Activated CD4-positive, alpha-beta T cell treated with anti-CD3 and anti-CD28 coated beads, Interleukin-2, amount 10 ng/mL, durations not matched to agents 24 days and 14 days (primary cell): ENCODE data around the gene CD4. TPM values are rescaled to one million over a fixed set of nuclear protein-coding genes. Genes with fewer than 3 reads are reported as not detected.
A peak's percentile ranks its signal among the peaks of the same experiment; 100 is the strongest.

Source experiments
- DNase-seq: peaks from one replicate; pipeline ENCODE4 v3.0.0; 2022
- H3K27ac Mint-ChIP-seq: one replicate; pipeline ENCODE4 v1.8.0; 2022; ENCODE audit warnings: mild to moderate bottlenecking, mixed read lengths
- H3K27me3 Mint-ChIP-seq: one replicate; pipeline ENCODE4 v1.8.0; 2022; ENCODE audit warnings: mixed read lengths
- H3K36me3 Mint-ChIP-seq: one replicate; pipeline ENCODE4 v1.8.0; 2022; ENCODE audit warnings: low read depth, mild to moderate bottlenecking, mixed read lengths
- H3K4me1 Mint-ChIP-seq: one replicate; pipeline ENCODE4 v1.8.0; 2021; ENCODE audit warnings: mixed read lengths
- H3K4me3 Mint-ChIP-seq: one replicate; pipeline ENCODE4 v1.8.0; 2022; ENCODE audit warnings: mild to moderate bottlenecking, moderate library complexity, mixed read lengths
- H3K9me3 Mint-ChIP-seq: one replicate; pipeline ENCODE4 v1.8.0; 2021; ENCODE audit warnings: mixed read lengths
- intact Hi-C: fragments of 100-400 bp; cut with micrococcal nuclease; formaldehyde crosslinking; loops from one replicate; pipeline ENCODE4 v1.15.1; 2023
- total RNA-seq: library from RNA; stranded (reverse); gene quantifications from 2 replicates; pipeline ENCODE4 v1.2.3, GENCODE V29; 2022

The CD4 gene
- total RNA-seq, 1 donor from 2014 or later = 271 TPM

DNA sequence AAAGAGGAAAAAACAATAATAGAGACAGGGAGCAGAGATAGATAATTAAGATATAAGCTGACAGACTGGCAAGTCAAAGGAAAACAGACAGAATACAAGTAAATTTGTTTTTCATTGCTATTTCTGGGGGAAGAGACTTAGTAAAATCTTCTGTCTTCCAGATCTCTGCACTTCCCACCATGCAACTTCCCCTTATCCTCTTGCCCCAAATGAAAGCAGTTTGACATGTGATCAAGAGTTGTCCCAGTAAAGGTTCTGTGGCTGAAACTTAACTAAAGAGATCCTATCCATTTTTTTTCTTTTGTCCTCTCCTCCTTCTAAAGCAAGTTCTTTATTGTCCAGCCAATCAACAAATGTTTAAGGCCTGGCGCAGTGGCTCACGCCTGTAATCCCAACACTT lies 34.9 kb upstream of the CD4 start:
- no peak for DNase-seq
- no peaks in the 10 kb centered on the region for H3K9me3 Mint-ChIP-seq
- H3K4me3 Mint-ChIP-seq = no peak overlapping the region
- peaks cover 20% of the 10 kb centered on the region for H3K36me3 Mint-ChIP-seq
- H3K27ac Mint-ChIP-seq = no peak overlapping the region
- peaks cover 34% of the 10 kb centered on the region for H3K4me1 Mint-ChIP-seq
- H3K27me3 Mint-ChIP-seq = peaks cover 1% of the 10 kb centered on the region
- intact Hi-C loops = no loop called here

GRCh38 chr12:6757028-6757690 lies 32.2 kb upstream of the CD4 start:
- H3K36me3 Mint-ChIP-seq = peaks cover 2% of the 10 kb centered on the region
- no peaks in the 10 kb centered on the region for H3K9me3 Mint-ChIP-seq
- H3K27ac Mint-ChIP-seq = peak overlapping the region; percentile 61
- intact Hi-C loops = no loop called here
- H3K4me3 Mint-ChIP-seq = no peak overlapping the region
- H3K4me1 Mint-ChIP-seq = peaks cover 26% of the 10 kb centered on the region
- H3K27me3 Mint-ChIP-seq = peaks cover 1% of the 10 kb centered on the region
- DNase-seq = no peak

GRCh38 chr12:6758506-6759095 lies 30.7 kb upstream of the CD4 start:
- Mint-ChIP-seq H3K9me3 (no peaks in the 10 kb centered on the region), H3K4me3 (peak overlapping the region; percentile 10), H3K36me3 (no peaks in the 10 kb centered on the region), H3K27ac (peak overlapping the region; percentile 14), H3K27me3 (peaks cover 1% of the 10 kb centered on the region), H3K4me1 (peaks cover 26% of the 10 kb centered on the region)
- peak; percentile 73 for DNase-seq
- intact Hi-C loops = no loop called here

- DNase-seq = no peak
- H3K36me3 Mint-ChIP-seq = no peaks in the 10 kb centered on the region
- peaks cover 5% of the 10 kb centered on the region for H3K27me3 Mint-ChIP-seq
- intact Hi-C loops = no loop called here
- peaks cover 25% of the 10 kb centered on the region for H3K4me1 Mint-ChIP-seq
- no peak overlapping the region for H3K27ac Mint-ChIP-seq
- no peak overlapping the region for H3K4me3 Mint-ChIP-seq
- no peaks in the 10 kb centered on the region for H3K9me3 Mint-ChIP-seq
These were observed 29.6 kb upstream of the CD4 start for GRCh38 chr12:6759741-6760140.

DNA sequence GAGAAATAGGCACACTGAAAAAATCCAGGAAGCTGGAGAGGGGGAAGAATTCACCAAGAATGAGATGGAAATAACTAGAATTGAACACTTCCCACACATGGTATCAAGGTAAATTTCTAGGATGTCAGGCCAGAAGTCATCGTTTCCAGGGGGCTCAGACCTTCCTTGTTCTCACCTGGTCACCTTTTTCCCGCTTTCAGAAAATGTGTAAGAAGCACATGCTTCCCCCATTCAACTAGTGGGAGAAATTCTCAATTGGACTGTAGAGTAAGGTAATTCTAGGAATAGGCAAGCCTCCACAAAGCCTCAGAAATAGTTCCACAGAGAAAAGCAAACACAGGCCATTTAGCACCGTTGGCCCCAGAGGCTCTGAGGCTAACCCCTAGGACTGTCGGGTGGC lies 25.9 kb upstream of the CD4 start:
- no peak overlapping the region for H3K4me3 Mint-ChIP-seq
- H3K27ac Mint-ChIP-seq = no peak overlapping the region
- no peak for DNase-seq
- intact Hi-C loops = no loop called here
- H3K9me3 Mint-ChIP-seq = no peaks in the 10 kb centered on the region
- peaks cover 36% of the 10 kb centered on the region for H3K4me1 Mint-ChIP-seq
- peaks cover 4% of the 10 kb centered on the region for H3K36me3 Mint-ChIP-seq
- H3K27me3 Mint-ChIP-seq = peaks cover 7% of the 10 kb centered on the region

GRCh38 chr12:6764011-6764828 lies 25.1 kb upstream of the CD4 start:
- H3K9me3 Mint-ChIP-seq = no peaks in the 10 kb centered on the region
- peak overlapping the region; percentile 70 for H3K27ac Mint-ChIP-seq
- intact Hi-C loops = loop anchor here (2.0 kb wide), 1 partner anchor 109 kb away; the partner anchor contains the start of gene SPSB2

DNA sequence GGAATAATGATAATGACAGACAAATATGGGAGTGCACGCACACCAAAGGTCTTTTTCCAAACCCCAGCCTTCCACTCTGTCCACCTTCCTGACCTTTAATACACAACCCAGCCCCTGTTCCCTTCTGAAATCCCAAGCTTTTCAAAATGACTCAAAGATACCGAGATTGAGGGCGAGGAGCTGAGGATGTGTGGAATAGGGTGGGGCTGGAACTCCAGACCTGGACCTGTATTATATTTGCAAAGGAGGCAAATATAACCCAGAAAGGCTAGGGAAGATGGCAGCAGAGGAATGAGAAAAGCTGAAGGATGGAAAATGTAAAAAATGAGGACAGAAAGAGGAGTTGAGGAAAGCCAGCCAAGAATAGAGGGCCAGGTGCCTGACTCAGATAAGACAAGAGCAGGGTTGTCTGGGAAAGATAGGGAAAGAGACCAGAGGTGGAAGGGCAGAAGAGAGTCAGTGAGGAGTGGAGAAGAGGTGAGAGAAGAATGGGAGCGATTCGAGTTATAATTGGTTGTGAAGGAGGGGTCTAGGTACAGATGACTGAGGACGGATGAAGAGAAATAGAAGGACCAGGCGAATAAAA lies 24.2 kb upstream of the CD4 start:
- intact Hi-C loops = loop anchor here (2.0 to 5.0 kb wide), 2 partner anchors 62 to 108 kb away; partner anchors contain the start of genes P3H3 and SPSB2
- H3K36me3 Mint-ChIP-seq = peaks cover 13% of the 10 kb centered on the region
- peaks cover 7% of the 10 kb centered on the region for H3K27me3 Mint-ChIP-seq
- peak overlapping the region; percentile 73 for H3K4me3 Mint-ChIP-seq
- H3K27ac Mint-ChIP-seq = peak overlapping the region; percentile 43
- H3K9me3 Mint-ChIP-seq = no peaks in the 10 kb centered on the region
- H3K4me1 Mint-ChIP-seq = peaks cover 44% of the 10 kb centered on the region
- no peak for DNase-seq

More at GRCh38 chr12:6764011-6764828, 25.1 kb upstream of the CD4 start:
- H3K4me1 Mint-ChIP-seq = peaks cover 36% of the 10 kb centered on the region
- H3K4me3 Mint-ChIP-seq = peak overlapping the region; percentile 75
- peaks cover 8% of the 10 kb centered on the region for H3K36me3 Mint-ChIP-seq
- H3K27me3 Mint-ChIP-seq = peaks cover 7% of the 10 kb centered on the region
- DNase-seq = peak; percentile 91

DNA sequence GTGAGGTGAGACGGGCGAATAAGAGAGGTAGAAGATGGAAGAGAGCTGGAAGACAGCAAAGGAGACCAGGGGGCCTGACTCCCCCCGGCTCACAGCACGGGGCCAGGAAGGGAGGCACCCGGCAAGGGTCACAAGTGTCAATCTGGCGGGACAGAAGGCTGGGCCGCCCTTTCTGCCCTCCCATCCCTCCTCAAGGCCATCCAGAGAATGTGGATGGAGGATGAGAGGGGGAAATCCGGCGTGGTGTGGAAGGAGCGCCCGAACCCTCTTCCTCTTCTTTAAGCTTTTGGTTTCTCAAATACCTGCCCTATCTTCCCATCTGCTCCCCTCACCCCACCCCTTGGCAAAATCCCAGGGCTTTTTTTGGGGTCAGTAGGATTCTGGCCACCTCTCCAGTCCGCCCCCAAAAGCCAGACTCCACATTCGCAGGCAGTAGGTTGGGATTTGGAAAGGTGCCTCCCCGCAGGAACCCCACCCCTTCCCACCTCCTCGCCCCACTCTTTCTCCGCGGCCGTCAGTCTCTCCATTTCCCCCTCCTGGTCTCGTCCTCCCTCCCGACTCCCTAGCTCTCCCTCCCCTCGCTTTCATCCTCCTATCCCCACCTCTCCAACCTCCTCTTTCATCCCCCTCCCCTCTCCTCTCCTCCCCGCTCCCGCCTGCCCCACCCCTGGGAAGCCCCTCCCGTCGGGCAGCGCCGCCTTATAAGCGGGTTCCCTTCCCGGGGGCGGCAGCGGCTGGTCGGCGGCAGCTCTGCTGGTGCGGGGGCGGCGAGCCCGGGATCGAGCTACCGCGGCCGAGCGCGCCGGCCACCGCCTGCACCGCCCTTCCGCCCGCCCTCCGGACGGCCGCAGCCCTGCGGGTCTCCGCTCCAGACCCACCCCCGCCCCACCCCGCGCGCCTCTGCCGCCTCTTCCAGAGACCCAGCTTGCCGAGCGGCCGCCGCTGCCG lies 23.4 kb upstream of the CD4 start, which contains the start of gene PTMS:
Gene PTMS (plus strand): TSS at position 730 of the 948 bp plus-strand sequence. CDS start 343 bp downstream, outside the sequence.
- Mint-ChIP-seq H3K27ac (peak within 1 kb of the TSS; percentile 86), H3K4me3 (peak within 1 kb of the TSS; percentile 86), H3K27me3 (peaks cover 7% of the 10 kb centered on the region), H3K36me3 (peaks cover 18% of the 10 kb centered on the region), H3K4me1 (peaks cover 48% of the 10 kb centered on the region), H3K9me3 (no peaks in the 10 kb centered on the region)
- peak; percentile 85 for DNase-seq
- intact Hi-C loops = loop anchor here (1.0 to 5.0 kb wide), 4 partner anchors 9 to 107 kb away; partner anchors contain the start of genes CD4, P3H3 and SPSB2

DNA sequence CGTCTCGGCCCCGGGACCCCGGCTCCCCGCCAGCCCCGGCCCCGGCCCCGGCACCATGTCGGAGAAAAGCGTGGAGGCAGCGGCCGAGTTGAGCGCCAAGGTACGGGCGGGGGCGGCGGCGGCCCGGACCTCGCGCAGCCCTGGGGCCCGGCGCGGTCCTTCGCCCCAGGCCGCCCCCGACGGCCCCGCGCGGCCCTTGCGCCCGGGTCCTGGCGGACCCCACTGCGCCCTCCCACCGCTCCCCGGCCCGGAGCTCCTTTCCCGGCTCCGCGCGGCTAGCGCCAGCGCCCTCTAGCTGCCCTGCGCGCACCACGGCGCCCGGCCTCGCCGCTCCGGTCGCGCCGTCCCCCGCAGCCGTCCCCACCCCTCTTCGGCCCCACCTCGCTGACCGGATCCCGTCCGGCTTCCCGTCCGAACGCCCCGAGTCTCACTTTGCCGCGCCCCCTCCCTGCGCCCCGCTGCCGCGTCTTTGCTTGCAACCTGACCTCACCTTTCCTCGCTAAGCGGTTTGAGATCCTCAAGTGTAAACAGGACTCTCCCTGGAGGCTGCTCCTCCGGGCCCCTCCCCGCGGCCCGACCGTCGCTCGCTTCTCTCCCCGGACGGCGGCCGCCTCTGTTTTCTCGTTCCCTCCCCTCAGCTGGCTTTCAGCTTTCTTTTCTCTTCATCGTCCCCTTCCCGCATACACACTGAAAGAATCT lies 22.5 kb upstream of the CD4 start:
- H3K36me3 Mint-ChIP-seq = peaks cover 24% of the 10 kb centered on the region
- DNase-seq = peak; percentile 92
- H3K9me3 Mint-ChIP-seq = no peaks in the 10 kb centered on the region
- intact Hi-C loops = loop anchor here (1.0 to 5.0 kb wide), 4 partner anchors 9 to 61 kb away; partner anchors contain the start of genes CD4, MLF2 and P3H3
- H3K4me1 Mint-ChIP-seq = peaks cover 57% of the 10 kb centered on the region
- peaks cover 7% of the 10 kb centered on the region for H3K27me3 Mint-ChIP-seq
- peak overlapping the region; percentile 86 for H3K4me3 Mint-ChIP-seq
- H3K27ac Mint-ChIP-seq = peak overlapping the region; percentile 86

GRCh38 chr12:6767353-6768319 lies 21.7 kb upstream of the CD4 start:
- Mint-ChIP-seq H3K36me3 (peaks cover 29% of the 10 kb centered on the region), H3K27ac (peak overlapping the region; percentile 86), H3K9me3 (no peaks in the 10 kb centered on the region), H3K27me3 (peaks cover 7% of the 10 kb centered on the region), H3K4me3 (peak overlapping the region; percentile 86), H3K4me1 (peaks cover 60% of the 10 kb centered on the region)
- DNase-seq = no peak
- intact Hi-C loops = loop anchor here (1.0 to 5.0 kb wide), 2 partner anchors 14 to 60 kb away; partner anchors contain the start of genes MLF2 and P3H3

GRCh38 chr12:6768437-6768914 lies 20.9 kb upstream of the CD4 start:
- H3K4me3 Mint-ChIP-seq = peak overlapping the region; percentile 86
- peaks cover 60% of the 10 kb centered on the region for H3K4me1 Mint-ChIP-seq
- H3K36me3 Mint-ChIP-seq = peaks cover 33% of the 10 kb centered on the region
- intact Hi-C loops = loop anchor here (5.0 kb wide), 1 partner anchor 59 kb away; the partner anchor contains the start of gene P3H3
- peak overlapping the region; percentile 5 for H3K27ac Mint-ChIP-seq
- peaks cover 7% of the 10 kb centered on the region for H3K27me3 Mint-ChIP-seq
- DNase-seq = no peak
- H3K9me3 Mint-ChIP-seq = no peaks in the 10 kb centered on the region
